Middle frontal gyrus (tissue), 1 donor: Measurements from ENCODE around the gene LTBP4.

ENCODE experiments used
- DNase-seq: peaks from one replicate; pipeline ENCODE4 v3.0.0-alpha.2; 2015; ENCODE audit warnings: low spot score; ENCODE audit errors: extremely low spot score

Gene LTBP4

GRCh38 chr19:40597329-40597838, 3.8 kb upstream of the LTBP4 start:
- DNase-seq = no peak

GRCh38 chr19:40598121-40598917, 2.9 kb upstream of the LTBP4 start:
- peak; percentile 79 for DNase-seq

- DNase-seq = no peak
Measured at GRCh38 chr19:40598918-40599307, 2.3 kb upstream of the LTBP4 start.

GRCh38 chr19:40599331-40599901, 1.8 kb upstream of the LTBP4 start:
- no peak for DNase-seq

- no peak for DNase-seq
Measured at GRCh38 chr19:40599902-40600569, 1.1 kb upstream of the LTBP4 start.

GRCh38 chr19:40600570-40601133, 517 bp upstream of the LTBP4 start:
- no peak for DNase-seq

- DNase-seq = no peak
Measured at GRCh38 chr19:40603071-40603388, 1.9 kb downstream of the LTBP4 start.

GRCh38 chr19:40603389-40604170, 2.4 kb downstream of the LTBP4 start:
- DNase-seq = peak; percentile 56

GRCh38 chr19:40604171-40604646, 3.0 kb downstream of the LTBP4 start:
- DNase-seq = no peak

GRCh38 chr19:40604647-40605215, 3.6 kb downstream of the LTBP4 start:
- no peak for DNase-seq

- DNase-seq = no peak
Measured at GRCh38 chr19:40605216-40605971, 4.2 kb downstream of the LTBP4 start.

- no peak for DNase-seq
Measured at GRCh38 chr19:40607311-40608239, 6.4 kb downstream of the LTBP4 start.

GRCh38 chr19:40608240-40608621, 7.1 kb downstream of the LTBP4 start:
- no peak for DNase-seq

GRCh38 chr19:40608957-40609356, 7.8 kb downstream of the LTBP4 start:
- no peak for DNase-seq

- DNase-seq = no peak
Measured at GRCh38 chr19:40609561-40610395, 8.6 kb downstream of the LTBP4 start.

- no peak for DNase-seq
Measured at GRCh38 chr19:40610396-40611064, 9.4 kb downstream of the LTBP4 start.

- no peak for DNase-seq
Measured at GRCh38 chr19:40611096-40611495, 9.9 kb downstream of the LTBP4 start.
